Left colon (tissue), 2 donors: Measurements from ENCODE around the gene SLC5A3. TPM values are rescaled to one million over a fixed set of nuclear protein-coding genes. Genes with fewer than 3 reads are reported as not detected.

Experiments
- total RNA-seq, 2 donors: library from RNA; stranded (reverse); fragmentation: NEBNext Ultra II Directional; extraction: Animal tissue kit (Norgen Biotek cat#: 25700); gene quantifications; one replicate each; pipeline ENCODE4 v1.2.1, GENCODE V29; 2021
- donor health status: DM: no; HTN: no; CAD: no.
- donor health status: DM: yes; HTN: yes; CAD: no.

Gene SLC5A3
- total RNA-seq, 2 donors from 2014 or later: 14.6 to 19.2 TPM

Other genes starting within 250 kb of the SLC5A3 start
- gene ATP5PO, start 157.8 kb upstream of the SLC5A3 start, total RNA-seq: 100 to 1,000 TPM; 262 to 348 TPM
- 10 to 100 TPM; 42.3 to 54.7 TPM for gene MRPS6, start within 50 bp of the SLC5A3 start, total RNA-seq